Neural cell (in vitro differentiated cells): ENCODE results near the gene PF4V1.

Experiments
- MXI1 ChIP-seq: fragments of 450-650 bp; conservative IDR thresholded peaks from 2 replicates; pipeline ENCODE4 v1.6.1; 2014; ENCODE audit warnings: antibody characterized with exemption, mild to moderate bottlenecking; ENCODE audit not compliant: poor library complexity, severe bottlenecking
- RAD21 ChIP-seq: fragments of 450-650 bp; conservative IDR thresholded peaks from 2 replicates; pipeline ENCODE4 v1.6.1; 2014; ENCODE audit warnings: antibody characterized with exemption, mild to moderate bottlenecking, moderate library complexity
- TF ChIP-seq, protein P1 (sequence below): fragments of 450-650 bp; IDR thresholded peaks from 2 replicates; pipeline ENCODE4 v1.5.1; 2014; ENCODE audit warnings: antibody characterized with exemption, mild to moderate bottlenecking, moderate library complexity; ENCODE audit not compliant: poor library complexity, severe bottlenecking

DNA sequence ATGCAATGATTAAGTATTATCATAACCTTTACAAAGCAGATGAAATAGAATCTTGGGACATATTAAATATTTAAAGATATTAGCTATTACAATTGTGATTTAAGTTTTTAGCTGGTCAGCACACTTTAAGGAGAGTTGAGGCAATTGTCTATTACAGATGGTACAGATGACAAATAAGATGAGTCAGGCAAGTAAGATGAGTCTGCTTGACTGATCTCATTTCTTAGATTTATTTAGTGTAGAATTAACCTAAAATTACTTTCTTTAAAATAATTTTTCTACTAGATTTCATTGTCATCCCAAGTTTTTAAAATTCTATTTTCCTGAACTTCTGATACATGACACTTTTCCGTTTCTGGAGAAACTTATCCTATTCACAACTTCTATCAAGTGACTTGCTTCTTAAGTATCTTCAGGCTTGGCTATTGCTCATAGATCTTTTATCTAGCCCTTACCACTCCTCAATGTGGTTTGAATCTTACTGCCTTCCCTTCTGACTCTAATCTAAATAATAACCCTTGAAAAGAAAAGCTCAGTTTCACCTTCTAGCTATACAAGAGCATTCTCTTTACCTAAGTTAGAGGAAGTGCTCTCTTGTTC, 49.0 kb downstream of the PF4V1 start:
- TF ChIP-seq MXI1 (no peak), RAD21 (no peak)
- TF ChIP-seq, protein P1, sequence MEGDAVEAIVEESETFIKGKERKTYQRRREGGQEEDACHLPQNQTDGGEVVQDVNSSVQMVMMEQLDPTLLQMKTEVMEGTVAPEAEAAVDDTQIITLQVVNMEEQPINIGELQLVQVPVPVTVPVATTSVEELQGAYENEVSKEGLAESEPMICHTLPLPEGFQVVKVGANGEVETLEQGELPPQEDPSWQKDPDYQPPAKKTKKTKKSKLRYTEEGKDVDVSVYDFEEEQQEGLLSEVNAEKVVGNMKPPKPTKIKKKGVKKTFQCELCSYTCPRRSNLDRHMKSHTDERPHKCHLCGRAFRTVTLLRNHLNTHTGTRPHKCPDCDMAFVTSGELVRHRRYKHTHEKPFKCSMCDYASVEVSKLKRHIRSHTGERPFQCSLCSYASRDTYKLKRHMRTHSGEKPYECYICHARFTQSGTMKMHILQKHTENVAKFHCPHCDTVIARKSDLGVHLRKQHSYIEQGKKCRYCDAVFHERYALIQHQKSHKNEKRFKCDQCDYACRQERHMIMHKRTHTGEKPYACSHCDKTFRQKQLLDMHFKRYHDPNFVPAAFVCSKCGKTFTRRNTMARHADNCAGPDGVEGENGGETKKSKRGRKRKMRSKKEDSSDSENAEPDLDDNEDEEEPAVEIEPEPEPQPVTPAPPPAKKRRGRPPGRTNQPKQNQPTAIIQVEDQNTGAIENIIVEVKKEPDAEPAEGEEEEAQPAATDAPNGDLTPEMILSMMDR: no peak
